ENCODE results near the gene GPRASP1.

GRCh38 chrX:102637561-102637960, 13.7 kb upstream of the GPRASP1 start:
- TF ChIP-seq, protein P1, sequence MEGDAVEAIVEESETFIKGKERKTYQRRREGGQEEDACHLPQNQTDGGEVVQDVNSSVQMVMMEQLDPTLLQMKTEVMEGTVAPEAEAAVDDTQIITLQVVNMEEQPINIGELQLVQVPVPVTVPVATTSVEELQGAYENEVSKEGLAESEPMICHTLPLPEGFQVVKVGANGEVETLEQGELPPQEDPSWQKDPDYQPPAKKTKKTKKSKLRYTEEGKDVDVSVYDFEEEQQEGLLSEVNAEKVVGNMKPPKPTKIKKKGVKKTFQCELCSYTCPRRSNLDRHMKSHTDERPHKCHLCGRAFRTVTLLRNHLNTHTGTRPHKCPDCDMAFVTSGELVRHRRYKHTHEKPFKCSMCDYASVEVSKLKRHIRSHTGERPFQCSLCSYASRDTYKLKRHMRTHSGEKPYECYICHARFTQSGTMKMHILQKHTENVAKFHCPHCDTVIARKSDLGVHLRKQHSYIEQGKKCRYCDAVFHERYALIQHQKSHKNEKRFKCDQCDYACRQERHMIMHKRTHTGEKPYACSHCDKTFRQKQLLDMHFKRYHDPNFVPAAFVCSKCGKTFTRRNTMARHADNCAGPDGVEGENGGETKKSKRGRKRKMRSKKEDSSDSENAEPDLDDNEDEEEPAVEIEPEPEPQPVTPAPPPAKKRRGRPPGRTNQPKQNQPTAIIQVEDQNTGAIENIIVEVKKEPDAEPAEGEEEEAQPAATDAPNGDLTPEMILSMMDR (IDR thresholded peaks at IDR 0.05): no peak
- TF ChIP-seq POLR2A (IDR thresholded peaks at IDR 0.05): no peak
- no peak for TF ChIP-seq POLR2AphosphoS5 (IDR thresholded peaks at IDR 0.05)

Data from prostate gland (tissue), 2 donors.